AG10803 (cell line): ENCODE data around the gene SRGAP3.

Experiments used
- DNase-seq: peaks from one replicate; pipeline ENCODE4 v3.0.0; 2010; ENCODE audit warnings: low read depth
- H3K4me3 ChIP-seq: 2 replicates; pipeline ENCODE4 v1.5.1; 2011; ENCODE audit warnings: mild to moderate bottlenecking, low read length, control low read depth
- TF ChIP-seq, protein P1 (sequence below): conservative IDR thresholded peaks from 2 replicates; pipeline ENCODE4 v1.5.1; 2011; ENCODE audit warnings: mild to moderate bottlenecking, low read length, control low read depth, inconsistent platforms

The SRGAP3 gene

GRCh38 chr3:9121366-9122001 is 128.0 kb downstream of the SRGAP3 start:
- DNase-seq: no peak
- TF ChIP-seq, protein P1, sequence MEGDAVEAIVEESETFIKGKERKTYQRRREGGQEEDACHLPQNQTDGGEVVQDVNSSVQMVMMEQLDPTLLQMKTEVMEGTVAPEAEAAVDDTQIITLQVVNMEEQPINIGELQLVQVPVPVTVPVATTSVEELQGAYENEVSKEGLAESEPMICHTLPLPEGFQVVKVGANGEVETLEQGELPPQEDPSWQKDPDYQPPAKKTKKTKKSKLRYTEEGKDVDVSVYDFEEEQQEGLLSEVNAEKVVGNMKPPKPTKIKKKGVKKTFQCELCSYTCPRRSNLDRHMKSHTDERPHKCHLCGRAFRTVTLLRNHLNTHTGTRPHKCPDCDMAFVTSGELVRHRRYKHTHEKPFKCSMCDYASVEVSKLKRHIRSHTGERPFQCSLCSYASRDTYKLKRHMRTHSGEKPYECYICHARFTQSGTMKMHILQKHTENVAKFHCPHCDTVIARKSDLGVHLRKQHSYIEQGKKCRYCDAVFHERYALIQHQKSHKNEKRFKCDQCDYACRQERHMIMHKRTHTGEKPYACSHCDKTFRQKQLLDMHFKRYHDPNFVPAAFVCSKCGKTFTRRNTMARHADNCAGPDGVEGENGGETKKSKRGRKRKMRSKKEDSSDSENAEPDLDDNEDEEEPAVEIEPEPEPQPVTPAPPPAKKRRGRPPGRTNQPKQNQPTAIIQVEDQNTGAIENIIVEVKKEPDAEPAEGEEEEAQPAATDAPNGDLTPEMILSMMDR: no peak
- no peak overlapping the region for H3K4me3 ChIP-seq

DNA sequence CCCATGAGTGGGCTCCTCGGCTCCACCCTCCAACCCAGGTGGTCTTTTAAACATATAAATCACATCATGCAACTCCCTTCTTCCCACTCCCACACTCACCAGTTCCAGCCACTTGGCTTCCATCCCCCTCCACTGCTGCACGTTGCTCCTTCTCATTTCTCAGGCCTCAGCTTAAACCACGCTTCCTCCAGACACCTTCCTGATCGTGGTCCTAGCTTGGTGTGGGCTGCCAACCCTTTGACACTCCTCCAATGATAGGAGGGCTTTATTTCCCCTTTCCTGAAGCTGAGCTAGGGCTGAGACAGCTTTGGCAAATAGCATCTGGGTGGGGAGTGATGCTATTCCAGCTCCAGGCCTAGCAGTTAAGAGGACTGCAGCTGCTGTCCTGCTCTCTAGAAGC is 130.1 kb downstream of the SRGAP3 start:
- no peak overlapping the region for H3K4me3 ChIP-seq
- no peak for DNase-seq
- TF ChIP-seq, protein P1: no peak

- H3K4me3 ChIP-seq: no peak overlapping the region
- DNase-seq: no peak
- TF ChIP-seq, protein P1: no peak
These were observed 131.2 kb downstream of the SRGAP3 start for GRCh38 chr3:9118222-9118621.

DNA sequence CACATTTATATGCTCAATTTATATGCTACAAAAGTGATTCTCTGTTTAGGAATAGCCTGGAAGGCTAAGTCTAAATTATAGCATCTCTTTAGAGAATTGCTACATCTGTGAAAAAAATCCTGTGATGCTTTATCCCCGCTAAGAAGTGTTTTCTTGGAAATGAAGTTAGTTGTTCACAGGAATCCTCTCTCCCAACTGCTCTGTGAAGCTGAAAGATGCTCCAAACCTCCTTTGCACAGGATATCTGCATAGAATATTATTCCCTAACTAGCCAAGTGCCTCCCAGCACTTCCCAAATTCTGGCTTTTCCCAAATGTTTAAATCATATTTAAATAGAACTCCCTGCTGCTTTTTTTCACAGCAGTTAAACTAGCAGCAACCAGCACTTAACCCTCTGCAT is 132.2 kb downstream of the SRGAP3 start:
- TF ChIP-seq, protein P1: no peak

GRCh38 chr3:9116336-9116735 is 133.1 kb downstream of the SRGAP3 start:
- TF ChIP-seq, protein P1: no peak
- no peak overlapping the region for H3K4me3 ChIP-seq
- DNase-seq: no peak

More for the DNA sequence above, 132.2 kb downstream of the SRGAP3 start:
- no peak for DNase-seq
- no peak overlapping the region for H3K4me3 ChIP-seq

DNA sequence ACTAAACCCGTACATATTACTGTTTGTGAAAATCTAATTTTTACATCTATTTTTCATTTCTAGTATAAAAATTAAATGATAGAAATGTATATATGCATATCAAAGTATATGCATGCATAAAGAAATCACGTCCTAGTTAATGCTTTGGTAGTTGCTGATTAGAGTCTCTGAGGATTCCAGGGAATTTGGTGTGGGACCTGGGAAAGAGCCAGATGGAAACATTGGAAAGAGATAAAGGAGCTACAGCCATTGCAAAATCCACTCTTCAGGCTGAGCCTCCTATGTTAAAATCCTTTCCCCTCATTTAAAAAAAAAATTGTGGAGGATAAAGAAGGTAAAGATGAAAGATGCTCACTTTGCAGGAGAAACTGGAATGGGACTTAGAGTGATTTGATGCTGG is 134.1 kb downstream of the SRGAP3 start:
- TF ChIP-seq, protein P1: no peak
- no peak for DNase-seq
- H3K4me3 ChIP-seq: no peak overlapping the region

DNA sequence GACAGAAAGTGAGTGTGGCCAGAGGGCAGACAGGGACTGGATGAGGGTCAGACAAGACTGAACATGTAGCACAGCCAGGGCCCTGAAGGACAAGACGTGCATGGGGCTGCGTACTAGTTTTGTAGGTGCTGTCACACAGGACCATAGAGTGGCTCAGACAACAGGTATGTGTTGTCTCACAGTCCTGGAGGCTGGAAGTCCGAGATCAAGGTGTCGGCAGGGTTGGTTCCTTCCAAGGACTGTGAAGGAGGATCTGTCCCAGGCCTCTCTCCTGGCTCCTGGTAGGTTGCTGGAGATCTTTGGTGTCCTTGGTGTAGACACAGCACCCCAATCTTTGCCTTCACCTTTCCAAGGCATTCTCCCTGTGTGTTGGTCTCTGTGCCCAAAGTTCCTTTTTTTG is 136.4 kb downstream of the SRGAP3 start:
- no peak overlapping the region for H3K4me3 ChIP-seq
- TF ChIP-seq, protein P1: no peak
- no peak for DNase-seq
